ENCODE measurements around the gene TERF2IP. TPM values are rescaled to one million over a fixed set of nuclear protein-coding genes. Genes with fewer than 3 reads are reported as not detected.

The TERF2IP gene
- total and polyA plus RNA-seq, 2 of the 13 experiments (the other 11 are each of a cell fraction or from before 2014, with no cell fraction given) = 26.4 to 50.2 TPM

DNA sequence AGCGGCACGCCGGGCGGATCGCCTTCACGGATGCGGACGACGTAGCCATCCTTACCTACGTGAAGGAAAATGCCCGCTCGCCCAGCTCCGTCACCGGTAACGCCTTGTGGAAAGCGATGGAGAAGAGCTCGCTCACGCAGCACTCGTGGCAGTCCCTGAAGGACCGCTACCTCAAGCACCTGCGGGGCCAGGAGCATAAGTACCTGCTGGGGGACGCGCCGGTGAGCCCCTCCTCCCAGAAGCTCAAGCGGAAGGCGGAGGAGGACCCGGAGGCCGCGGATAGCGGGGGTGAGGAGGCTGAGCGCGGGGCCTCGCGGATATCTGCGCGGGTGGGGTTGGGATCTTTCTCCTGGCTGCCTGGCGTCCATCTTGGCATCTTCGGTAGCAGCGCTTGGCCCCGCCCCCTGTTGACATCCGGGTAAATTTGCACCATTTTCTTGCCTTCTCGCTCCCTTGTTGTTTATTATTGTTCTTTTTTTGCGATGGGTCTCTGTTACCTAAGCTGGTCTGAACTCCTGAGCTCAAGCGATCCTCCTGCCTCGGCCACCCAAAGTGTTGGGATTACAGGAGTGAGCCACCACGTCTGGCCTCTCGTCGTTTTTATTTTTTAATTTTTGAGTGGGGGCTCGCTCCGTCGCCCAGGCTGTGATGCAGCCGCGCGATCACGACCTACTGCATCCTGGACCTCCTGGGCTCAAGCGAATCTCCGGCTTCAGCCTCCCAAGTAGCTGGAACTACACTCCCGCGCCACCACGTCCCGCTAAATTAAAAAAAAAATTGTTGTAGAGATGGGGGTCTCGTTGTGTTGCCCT is 898 bp downstream of the TERF2IP start (continued):
- TF ChIP-seq, protein P1, sequence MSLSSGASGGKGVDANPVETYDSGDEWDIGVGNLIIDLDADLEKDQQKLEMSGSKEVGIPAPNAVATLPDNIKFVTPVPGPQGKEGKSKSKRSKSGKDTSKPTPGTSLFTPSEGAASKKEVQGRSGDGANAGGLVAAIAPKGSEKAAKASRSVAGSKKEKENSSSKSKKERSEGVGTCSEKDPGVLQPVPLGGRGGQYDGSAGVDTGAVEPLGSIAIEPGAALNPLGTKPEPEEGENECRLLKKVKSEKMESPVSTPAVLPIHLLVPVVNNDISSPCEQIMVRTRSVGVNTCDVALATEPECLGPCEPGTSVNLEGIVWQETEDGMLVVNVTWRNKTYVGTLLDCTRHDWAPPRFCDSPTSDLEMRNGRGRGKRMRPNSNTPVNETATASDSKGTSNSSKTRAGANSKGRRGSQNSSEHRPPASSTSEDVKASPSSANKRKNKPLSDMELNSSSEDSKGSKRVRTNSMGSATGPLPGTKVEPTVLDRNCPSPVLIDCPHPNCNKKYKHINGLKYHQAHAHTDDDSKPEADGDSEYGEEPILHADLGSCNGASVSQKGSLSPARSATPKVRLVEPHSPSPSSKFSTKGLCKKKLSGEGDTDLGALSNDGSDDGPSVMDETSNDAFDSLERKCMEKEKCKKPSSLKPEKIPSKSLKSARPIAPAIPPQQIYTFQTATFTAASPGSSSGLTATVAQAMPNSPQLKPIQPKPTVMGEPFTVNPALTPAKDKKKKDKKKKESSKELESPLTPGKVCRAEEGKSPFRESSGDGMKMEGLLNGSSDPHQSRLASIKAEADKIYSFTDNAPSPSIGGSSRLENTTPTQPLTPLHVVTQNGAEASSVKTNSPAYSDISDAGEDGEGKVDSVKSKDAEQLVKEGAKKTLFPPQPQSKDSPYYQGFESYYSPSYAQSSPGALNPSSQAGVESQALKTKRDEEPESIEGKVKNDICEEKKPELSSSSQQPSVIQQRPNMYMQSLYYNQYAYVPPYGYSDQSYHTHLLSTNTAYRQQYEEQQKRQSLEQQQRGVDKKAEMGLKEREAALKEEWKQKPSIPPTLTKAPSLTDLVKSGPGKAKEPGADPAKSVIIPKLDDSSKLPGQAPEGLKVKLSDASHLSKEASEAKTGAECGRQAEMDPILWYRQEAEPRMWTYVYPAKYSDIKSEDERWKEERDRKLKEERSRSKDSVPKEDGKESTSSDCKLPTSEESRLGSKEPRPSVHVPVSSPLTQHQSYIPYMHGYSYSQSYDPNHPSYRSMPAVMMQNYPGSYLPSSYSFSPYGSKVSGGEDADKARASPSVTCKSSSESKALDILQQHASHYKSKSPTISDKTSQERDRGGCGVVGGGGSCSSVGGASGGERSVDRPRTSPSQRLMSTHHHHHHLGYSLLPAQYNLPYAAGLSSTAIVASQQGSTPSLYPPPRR (CRISPR knock-in tag; IDR thresholded peaks at IDR 0.05; ENCODE audit: borderline replicate concordance) = no peak
- TF ChIP-seq, protein P2, sequence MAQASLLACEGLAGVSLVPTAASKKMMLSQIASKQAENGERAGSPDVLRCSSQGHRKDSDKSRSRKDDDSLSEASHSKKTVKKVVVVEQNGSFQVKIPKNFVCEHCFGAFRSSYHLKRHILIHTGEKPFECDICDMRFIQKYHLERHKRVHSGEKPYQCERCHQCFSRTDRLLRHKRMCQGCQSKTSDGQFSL (CRISPR knock-in tag; IDR thresholded peaks at IDR 0.05) = no peak
- peak; percentile 58; the same call in 1 of the 2 replicates for TF ChIP-seq ZNF33A (CRISPR knock-in tag; IDR thresholded peaks at IDR 0.05; ENCODE audit: borderline replicate concordance)
- TF ChIP-seq KDM2A (CRISPR knock-in tag; IDR thresholded peaks at IDR 0.05; ENCODE audit: borderline replicate concordance, low read depth) = peak; percentile 32; the same call in 1 of the 2 replicates
- TF ChIP-seq ZFP41 (CRISPR knock-in tag; IDR thresholded peaks at IDR 0.05; ENCODE audit: borderline replicate concordance) = no peak
- TF ChIP-seq POGZ (CRISPR knock-in tag; IDR thresholded peaks at IDR 0.05) = no peak; the same call in 1 of the 2 replicates
- 0 out of 2 replicates have a peak, but pooled peaks have one; percentile 21 for TF ChIP-seq HDAC1 (CRISPR knock-in tag; IDR thresholded peaks at IDR 0.05)
- TF ChIP-seq, protein P3, sequence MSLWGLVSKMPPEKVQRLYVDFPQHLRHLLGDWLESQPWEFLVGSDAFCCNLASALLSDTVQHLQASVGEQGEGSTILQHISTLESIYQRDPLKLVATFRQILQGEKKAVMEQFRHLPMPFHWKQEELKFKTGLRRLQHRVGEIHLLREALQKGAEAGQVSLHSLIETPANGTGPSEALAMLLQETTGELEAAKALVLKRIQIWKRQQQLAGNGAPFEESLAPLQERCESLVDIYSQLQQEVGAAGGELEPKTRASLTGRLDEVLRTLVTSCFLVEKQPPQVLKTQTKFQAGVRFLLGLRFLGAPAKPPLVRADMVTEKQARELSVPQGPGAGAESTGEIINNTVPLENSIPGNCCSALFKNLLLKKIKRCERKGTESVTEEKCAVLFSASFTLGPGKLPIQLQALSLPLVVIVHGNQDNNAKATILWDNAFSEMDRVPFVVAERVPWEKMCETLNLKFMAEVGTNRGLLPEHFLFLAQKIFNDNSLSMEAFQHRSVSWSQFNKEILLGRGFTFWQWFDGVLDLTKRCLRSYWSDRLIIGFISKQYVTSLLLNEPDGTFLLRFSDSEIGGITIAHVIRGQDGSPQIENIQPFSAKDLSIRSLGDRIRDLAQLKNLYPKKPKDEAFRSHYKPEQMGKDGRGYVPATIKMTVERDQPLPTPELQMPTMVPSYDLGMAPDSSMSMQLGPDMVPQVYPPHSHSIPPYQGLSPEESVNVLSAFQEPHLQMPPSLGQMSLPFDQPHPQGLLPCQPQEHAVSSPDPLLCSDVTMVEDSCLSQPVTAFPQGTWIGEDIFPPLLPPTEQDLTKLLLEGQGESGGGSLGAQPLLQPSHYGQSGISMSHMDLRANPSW (CRISPR knock-in tag; IDR thresholded peaks at IDR 0.05; ENCODE audit: borderline replicate concordance) = no peak
- no peak for TF ChIP-seq SAFB2 (CRISPR knock-in tag; IDR thresholded peaks at IDR 0.05; ENCODE audit: borderline replicate concordance, low read depth)
- TF ChIP-seq ELF3 (CRISPR knock-in tag; IDR thresholded peaks at IDR 0.05) = peak; percentile 45; the same call in 1 of the 2 replicates
- TF ChIP-seq ZNF709 (CRISPR knock-in tag; IDR thresholded peaks at IDR 0.05) = 0 out of 2 replicates have a peak, but pooled peaks have one; percentile 33
- TF ChIP-seq, protein P4, sequence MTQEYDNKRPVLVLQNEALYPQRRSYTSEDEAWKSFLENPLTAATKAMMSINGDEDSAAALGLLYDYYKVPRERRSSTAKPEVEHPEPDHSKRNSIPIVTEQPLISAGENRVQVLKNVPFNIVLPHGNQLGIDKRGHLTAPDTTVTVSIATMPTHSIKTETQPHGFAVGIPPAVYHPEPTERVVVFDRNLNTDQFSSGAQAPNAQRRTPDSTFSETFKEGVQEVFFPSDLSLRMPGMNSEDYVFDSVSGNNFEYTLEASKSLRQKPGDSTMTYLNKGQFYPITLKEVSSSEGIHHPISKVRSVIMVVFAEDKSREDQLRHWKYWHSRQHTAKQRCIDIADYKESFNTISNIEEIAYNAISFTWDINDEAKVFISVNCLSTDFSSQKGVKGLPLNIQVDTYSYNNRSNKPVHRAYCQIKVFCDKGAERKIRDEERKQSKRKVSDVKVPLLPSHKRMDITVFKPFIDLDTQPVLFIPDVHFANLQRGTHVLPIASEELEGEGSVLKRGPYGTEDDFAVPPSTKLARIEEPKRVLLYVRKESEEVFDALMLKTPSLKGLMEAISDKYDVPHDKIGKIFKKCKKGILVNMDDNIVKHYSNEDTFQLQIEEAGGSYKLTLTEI (CRISPR knock-in tag; conservative IDR thresholded peaks at IDR 0.05) = no peak
- TF ChIP-seq ZNF225 (CRISPR knock-in tag; IDR thresholded peaks at IDR 0.05) = no peak
- no peak for TF ChIP-seq ZNF382 (CRISPR knock-in tag; IDR thresholded peaks at IDR 0.05; ENCODE audit: borderline replicate concordance)
- no peak for TF ChIP-seq HNRNPH1 (optimal IDR thresholded peaks at IDR 0.05; ENCODE audit: low read depth, low read length)
- TF ChIP-seq, protein P5, sequence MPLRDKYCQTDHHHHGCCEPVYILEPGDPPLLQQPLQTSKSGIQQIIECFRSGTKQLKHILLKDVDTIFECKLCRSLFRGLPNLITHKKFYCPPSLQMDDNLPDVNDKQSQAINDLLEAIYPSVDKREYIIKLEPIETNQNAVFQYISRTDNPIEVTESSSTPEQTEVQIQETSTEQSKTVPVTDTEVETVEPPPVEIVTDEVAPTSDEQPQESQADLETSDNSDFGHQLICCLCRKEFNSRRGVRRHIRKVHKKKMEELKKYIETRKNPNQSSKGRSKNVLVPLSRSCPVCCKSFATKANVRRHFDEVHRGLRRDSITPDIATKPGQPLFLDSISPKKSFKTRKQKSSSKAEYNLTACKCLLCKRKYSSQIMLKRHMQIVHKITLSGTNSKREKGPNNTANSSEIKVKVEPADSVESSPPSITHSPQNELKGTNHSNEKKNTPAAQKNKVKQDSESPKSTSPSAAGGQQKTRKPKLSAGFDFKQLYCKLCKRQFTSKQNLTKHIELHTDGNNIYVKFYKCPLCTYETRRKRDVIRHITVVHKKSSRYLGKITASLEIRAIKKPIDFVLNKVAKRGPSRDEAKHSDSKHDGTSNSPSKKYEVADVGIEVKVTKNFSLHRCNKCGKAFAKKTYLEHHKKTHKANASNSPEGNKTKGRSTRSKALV (CRISPR knock-in tag; IDR thresholded peaks at IDR 0.05) = no peak

Measured in HepG2 (cell line).